Body of pancreas (tissue), 4 donors: ENCODE measurements around the gene ANKRD24.

Source experiments
- CTCF ChIP-seq, 7 experiments: fragments of 450-650 bp in 4 of 7; fragments of 200-600 bp in 3 of 7; sonication (generic) in 3 of 7; IDR thresholded peaks; one replicate each; pipeline ENCODE4 v1.5.1; 2016 to 2019; ENCODE audit warnings: antibody characterized with exemption in 7 of 7
- POLR2A ChIP-seq, 3 donors: fragments of 450-650 bp; IDR thresholded peaks; one replicate each; pipeline ENCODE4 v1.6.1; 2016; ENCODE audit warnings: antibody characterized with exemption in 3 of 3, mild to moderate bottlenecking in 2 of 3

- TF ChIP-seq POLR2A (IDR thresholded peaks at IDR 0.05) (no peak), CTCF (IDR thresholded peaks at IDR 0.05) (no peak)
Observed at GRCh38 chr19:4134351-4134750, 48.1 kb upstream of the ANKRD24 start.
